ENCODE data around the gene MAPK9. TPM values are rescaled to one million over a fixed set of nuclear protein-coding genes. Genes with fewer than 3 reads are reported as not detected.

The MAPK9 gene
- total RNA-seq, 2 experiments from 2014 or later, result 21.2 to 21.7 TPM

DNA sequence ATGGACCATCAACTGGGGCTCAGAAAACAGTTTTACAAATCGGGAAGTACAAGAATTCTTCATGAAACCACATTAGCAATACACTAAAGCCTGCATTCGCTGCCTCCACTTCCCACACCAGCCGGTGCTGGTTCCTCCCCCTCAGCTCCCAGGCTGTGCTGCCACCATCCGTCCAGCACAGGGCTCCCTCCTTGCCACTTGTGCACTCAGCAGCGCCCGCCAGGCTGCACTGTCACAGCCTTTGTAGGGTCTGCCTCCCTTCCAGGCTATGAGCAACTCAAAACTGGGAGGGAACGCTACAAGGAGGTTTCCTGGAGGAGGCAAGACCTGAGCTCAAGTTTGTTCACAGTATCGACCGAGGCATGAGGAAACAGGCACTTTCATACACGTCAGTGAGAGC lies 7.7 kb downstream of the MAPK9 start:
- Mint-ChIP-seq H3K36me3 (ENCODE audit: low read depth) (peaks cover 81% of the 10 kb centered on the region), H3K4me1 (ENCODE audit: low read depth) (peaks cover 27% of the 10 kb centered on the region), H3K27me3 (no peaks in the 10 kb centered on the region), H3K4me3 (no peak overlapping the region), H3K27ac (no peak overlapping the region), H3K9me3 (no peaks in the 10 kb centered on the region)
- no peak overlapping the region for H3K4me3 ChIP-seq (ENCODE audit: low read length)
- POLR2A ChIA-PET, result no interaction called here
- H3K4me1 ChIP-seq (ENCODE audit: insufficient read depth, low read length), result no peaks in the 10 kb centered on the region
- no peaks in the 10 kb centered on the region for H3K27me3 ChIP-seq (ENCODE audit: control insufficient read depth in 1 of 2, insufficient read depth in 2 of 2, low read length in 2 of 2)
- peaks cover 63% of the 10 kb centered on the region for H3K36me3 ChIP-seq (ENCODE audit: insufficient read depth, low read length)
- ATAC-seq (ENCODE audit: poor library complexity) (no peak), DNase-seq (no peak)
- CTCF ChIA-PET, result no interaction called here
- H3K27ac ChIP-seq (ENCODE audit: low read depth in 1 of 2, low read length in 2 of 2), result no peak overlapping the region
- peaks cover 0 to 6% of the 10 kb centered on the region in 2 experiments for H3K9me3 ChIP-seq (ENCODE audit: control insufficient read depth in 1 of 2, insufficient read depth in 1 of 2, low read length in 2 of 2)
- TF ChIP-seq, protein P1, sequence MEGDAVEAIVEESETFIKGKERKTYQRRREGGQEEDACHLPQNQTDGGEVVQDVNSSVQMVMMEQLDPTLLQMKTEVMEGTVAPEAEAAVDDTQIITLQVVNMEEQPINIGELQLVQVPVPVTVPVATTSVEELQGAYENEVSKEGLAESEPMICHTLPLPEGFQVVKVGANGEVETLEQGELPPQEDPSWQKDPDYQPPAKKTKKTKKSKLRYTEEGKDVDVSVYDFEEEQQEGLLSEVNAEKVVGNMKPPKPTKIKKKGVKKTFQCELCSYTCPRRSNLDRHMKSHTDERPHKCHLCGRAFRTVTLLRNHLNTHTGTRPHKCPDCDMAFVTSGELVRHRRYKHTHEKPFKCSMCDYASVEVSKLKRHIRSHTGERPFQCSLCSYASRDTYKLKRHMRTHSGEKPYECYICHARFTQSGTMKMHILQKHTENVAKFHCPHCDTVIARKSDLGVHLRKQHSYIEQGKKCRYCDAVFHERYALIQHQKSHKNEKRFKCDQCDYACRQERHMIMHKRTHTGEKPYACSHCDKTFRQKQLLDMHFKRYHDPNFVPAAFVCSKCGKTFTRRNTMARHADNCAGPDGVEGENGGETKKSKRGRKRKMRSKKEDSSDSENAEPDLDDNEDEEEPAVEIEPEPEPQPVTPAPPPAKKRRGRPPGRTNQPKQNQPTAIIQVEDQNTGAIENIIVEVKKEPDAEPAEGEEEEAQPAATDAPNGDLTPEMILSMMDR (IDR thresholded peaks at IDR 0.05), result no peak
- intact Hi-C loops (cut with DNase I, micrococcal nuclease), result no loop called here

DNA sequence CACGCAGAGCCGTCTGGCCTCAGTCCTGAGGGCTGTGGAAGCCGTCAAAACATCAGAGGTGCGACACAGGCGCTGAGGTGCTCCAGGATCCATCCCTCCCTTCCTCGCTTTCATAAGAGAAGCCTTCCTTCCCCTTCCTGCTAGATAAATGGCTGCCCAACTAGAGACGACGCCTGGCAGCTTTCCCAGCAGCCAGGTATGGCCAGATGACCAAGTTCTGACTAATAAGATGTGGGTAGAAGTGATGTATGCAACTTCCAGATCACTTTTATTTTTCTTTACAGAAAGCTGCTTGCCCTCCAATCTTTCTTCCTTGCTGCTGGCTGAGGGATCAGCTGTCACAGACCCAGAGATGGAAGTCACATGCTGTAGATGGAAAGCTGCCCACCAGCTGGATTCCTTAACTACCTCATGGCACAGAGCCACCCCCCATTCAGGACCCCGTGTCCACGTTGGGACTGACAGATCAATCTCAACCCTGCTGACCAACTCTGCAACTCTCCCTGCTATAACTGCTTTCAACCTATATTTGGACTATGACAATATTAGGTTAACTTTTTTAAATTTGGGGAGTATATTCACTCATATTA lies 8.8 kb downstream of the MAPK9 start:
- Mint-ChIP-seq H3K27me3 (no peaks in the 10 kb centered on the region), H3K4me1 (ENCODE audit: low read depth) (peaks cover 22% of the 10 kb centered on the region), H3K4me3 (no peak overlapping the region), H3K27ac (no peak overlapping the region), H3K36me3 (ENCODE audit: low read depth) (peaks cover 91% of the 10 kb centered on the region), H3K9me3 (peaks cover 2% of the 10 kb centered on the region)
- Histone ChIP-seq H3K4me3 (ENCODE audit: low read length) (no peak overlapping the region), H3K27ac (ENCODE audit: low read depth in 1 of 2, low read length in 2 of 2) (no peak overlapping the region), H3K36me3 (ENCODE audit: insufficient read depth, low read length) (peaks cover 65% of the 10 kb centered on the region), H3K4me1 (ENCODE audit: insufficient read depth, low read length) (no peaks in the 10 kb centered on the region), H3K27me3 (ENCODE audit: control insufficient read depth in 1 of 2, insufficient read depth in 2 of 2, low read length in 2 of 2) (no peaks in the 10 kb centered on the region), H3K9me3 (ENCODE audit: control insufficient read depth in 1 of 2, insufficient read depth in 1 of 2, low read length in 2 of 2) (peaks cover 0 to 10% of the 10 kb centered on the region in 2 experiments)
- TF ChIP-seq, protein P1 (IDR thresholded peaks at IDR 0.05), result no peak
- ChIA-PET CTCF (interaction anchor here (1.7 kb wide), 1 partner anchor 33 kb away, joined by 6 read pairs; no protein-coding TSS in a partner anchor), POLR2A (no interaction called here)
- ATAC-seq (ENCODE audit: poor library complexity) (no peak), DNase-seq (no peak)
- intact Hi-C loops (cut with DNase I, micrococcal nuclease), result no loop called here

DNA sequence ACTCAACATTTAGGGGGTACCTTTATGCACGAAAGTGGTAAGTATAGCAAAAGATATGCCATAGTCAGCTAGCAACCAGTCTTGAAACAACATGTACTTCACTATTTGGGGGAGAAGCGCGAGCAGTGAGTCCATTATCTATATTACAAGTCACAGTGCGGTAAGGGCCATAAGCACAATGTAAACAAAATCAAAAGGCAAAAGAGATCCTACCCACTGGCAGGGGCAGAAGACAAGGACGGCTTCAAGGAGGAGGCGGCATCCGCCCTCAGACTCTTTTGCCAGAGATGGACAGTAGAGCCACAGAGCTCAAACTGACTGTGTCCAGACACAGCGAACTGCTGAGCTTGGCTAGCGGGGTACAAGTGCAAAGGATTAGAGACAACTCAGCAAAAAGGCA lies 9.6 kb downstream of the MAPK9 start:
- intact Hi-C loops (cut with DNase I, micrococcal nuclease), result no loop called here
- no peak overlapping the region for H3K27ac Mint-ChIP-seq
- H3K4me3 Mint-ChIP-seq, result no peak overlapping the region
- H3K9me3 Mint-ChIP-seq, result peaks cover 3% of the 10 kb centered on the region
- H3K36me3 Mint-ChIP-seq (ENCODE audit: low read depth), result peaks cover 94% of the 10 kb centered on the region
- H3K4me1 ChIP-seq (ENCODE audit: insufficient read depth, low read length), result no peaks in the 10 kb centered on the region
- no peak overlapping the region for H3K27ac ChIP-seq (ENCODE audit: low read depth in 1 of 2, low read length in 2 of 2)
- ChIA-PET CTCF (interaction anchor here (1.7 kb wide), 1 partner anchor 33 kb away, joined by 6 read pairs; no protein-coding TSS in a partner anchor), POLR2A (no interaction called here)
- TF ChIP-seq, protein P1 (IDR thresholded peaks at IDR 0.05), result no peak
- peaks cover 0 to 10% of the 10 kb centered on the region in 2 experiments for H3K9me3 ChIP-seq (ENCODE audit: control insufficient read depth in 1 of 2, insufficient read depth in 1 of 2, low read length in 2 of 2)
- peaks cover 73% of the 10 kb centered on the region for H3K36me3 ChIP-seq (ENCODE audit: insufficient read depth, low read length)
- H3K27me3 Mint-ChIP-seq, result no peaks in the 10 kb centered on the region
- ATAC-seq (ENCODE audit: poor library complexity), result no peak
- no peaks in the 10 kb centered on the region for H3K27me3 ChIP-seq (ENCODE audit: control insufficient read depth in 1 of 2, insufficient read depth in 2 of 2, low read length in 2 of 2)
- H3K4me3 ChIP-seq (ENCODE audit: low read length), result no peak overlapping the region
- H3K4me1 Mint-ChIP-seq (ENCODE audit: low read depth), result peaks cover 15% of the 10 kb centered on the region
- DNase-seq, result no peak

Data from CD4-positive, alpha-beta T cell (primary cell).